ENCODE data around the gene B3GALT6.

Gene B3GALT6

GRCh38 chr1:1250786-1251284 lies 18.8 kb downstream of the B3GALT6 start:
- H3K27me3 ChIP-seq (replicated peaks), result no peaks in the 10 kb centered on the region
- no peak for TF ChIP-seq CTCF (IDR thresholded peaks at IDR 0.05; ENCODE audit: low read depth, low read length, missing control alignments)
- no peak overlapping the region for H3K4me3 ChIP-seq (ENCODE audit: low read depth, low read length)
- in situ Hi-C loops (cut with HindIII; ENCODE audit: low pct_ligation_motif_present, low sequenced_read_pairs), result no loop called here
- peaks cover 28% of the 10 kb centered on the region for H3K36me3 ChIP-seq (replicated peaks)
- no peak overlapping the region for H3K27ac ChIP-seq
- DNase-seq, result no peak

GRCh38 chr1:1253314-1253713 lies 21.3 kb downstream of the B3GALT6 start:
- Histone ChIP-seq H3K4me3 (ENCODE audit: low read depth, low read length) (no peak overlapping the region), H3K27ac (no peak overlapping the region), H3K36me3 (replicated peaks) (peaks cover 37% of the 10 kb centered on the region), H3K27me3 (replicated peaks) (no peaks in the 10 kb centered on the region)
- no peak for DNase-seq
- TF ChIP-seq CTCF (IDR thresholded peaks at IDR 0.05; ENCODE audit: low read depth, low read length, missing control alignments), result no peak
- in situ Hi-C loops (cut with HindIII; ENCODE audit: low pct_ligation_motif_present, low sequenced_read_pairs), result no loop called here

GRCh38 chr1:1253972-1254666 lies 22.1 kb downstream of the B3GALT6 start:
- no peak overlapping the region for H3K27ac ChIP-seq
- in situ Hi-C loops (cut with HindIII; ENCODE audit: low pct_ligation_motif_present, low sequenced_read_pairs), result no loop called here
- H3K4me3 ChIP-seq (ENCODE audit: low read depth, low read length), result no peak overlapping the region
- no peak for TF ChIP-seq CTCF (IDR thresholded peaks at IDR 0.05; ENCODE audit: low read depth, low read length, missing control alignments)
- DNase-seq, result no peak
- H3K36me3 ChIP-seq (replicated peaks), result peaks cover 42% of the 10 kb centered on the region
- H3K27me3 ChIP-seq (replicated peaks), result no peaks in the 10 kb centered on the region

- in situ Hi-C loops (cut with HindIII; ENCODE audit: low pct_ligation_motif_present, low sequenced_read_pairs), result no loop called here
- no peak for DNase-seq
- Histone ChIP-seq H3K4me3 (ENCODE audit: low read depth, low read length) (no peak overlapping the region), H3K27ac (no peak overlapping the region), H3K27me3 (replicated peaks) (no peaks in the 10 kb centered on the region), H3K36me3 (replicated peaks) (peaks cover 46% of the 10 kb centered on the region)
- no peak for TF ChIP-seq CTCF (IDR thresholded peaks at IDR 0.05; ENCODE audit: low read depth, low read length, missing control alignments)
These were observed 22.6 kb downstream of the B3GALT6 start for GRCh38 chr1:1254667-1254998.

GRCh38 chr1:1255078-1255477 lies 23.0 kb downstream of the B3GALT6 start:
- in situ Hi-C loops (cut with HindIII; ENCODE audit: low pct_ligation_motif_present, low sequenced_read_pairs), result no loop called here
- Histone ChIP-seq H3K4me3 (ENCODE audit: low read depth, low read length) (no peak overlapping the region), H3K27me3 (replicated peaks) (no peaks in the 10 kb centered on the region), H3K27ac (no peak overlapping the region), H3K36me3 (replicated peaks) (peaks cover 50% of the 10 kb centered on the region)
- no peak for DNase-seq
- TF ChIP-seq CTCF (IDR thresholded peaks at IDR 0.05; ENCODE audit: low read depth, low read length, missing control alignments), result no peak

- Histone ChIP-seq H3K4me3 (ENCODE audit: low read depth, low read length) (no peak overlapping the region), H3K27me3 (replicated peaks) (no peaks in the 10 kb centered on the region), H3K36me3 (replicated peaks) (peaks cover 50% of the 10 kb centered on the region), H3K27ac (no peak overlapping the region)
- TF ChIP-seq CTCF (IDR thresholded peaks at IDR 0.05; ENCODE audit: low read depth, low read length, missing control alignments), result no peak
- DNase-seq, result no peak
- in situ Hi-C loops (cut with HindIII; ENCODE audit: low pct_ligation_motif_present, low sequenced_read_pairs), result no loop called here
These were observed 23.6 kb downstream of the B3GALT6 start for GRCh38 chr1:1255611-1256010.
